Upper lobe of left lung (tissue), 6 donors: Measurements from ENCODE around the gene RIMS1. TPM values are rescaled to one million over a fixed set of nuclear protein-coding genes. Genes with fewer than 3 reads are reported as not detected.

ENCODE experiments used
- ATAC-seq, 2 donors: fragments of 200-7000 bp; cut with Tn5 transposase; one replicate each; pipeline ENCODE4 v1.9.1; 2022; ENCODE audit warnings: mild to moderate bottlenecking in 2 of 2, moderate library complexity in 2 of 2; ENCODE audit not compliant: low FRiP score in 2 of 2
- DNase-seq, 2 donors: peaks; one replicate each; pipeline ENCODE4 v3.0.0-alpha.2; 2019 to 2020
- H3K27ac ChIP-seq, 4 donors: fragments of 200-600 bp; sonication (generic); one replicate each; pipeline ENCODE4 v1.5.1; 2016 to 2019
- H3K27me3 ChIP-seq, 4 donors: fragments of 200-600 bp; sonication (generic); one replicate each; pipeline ENCODE4 v1.5.1; 2017 to 2019
- H3K36me3 ChIP-seq, 4 donors: fragments of 200-600 bp; sonication (generic); one replicate each; pipeline ENCODE4 v1.5.1; 2016 to 2019
- H3K4me1 ChIP-seq, 4 donors: fragments of 200-600 bp; sonication (generic); one replicate each; pipeline ENCODE4 v1.5.1; 2018 to 2019
- H3K4me3 ChIP-seq, 4 donors: fragments of 200-600 bp; sonication (generic); one replicate each; pipeline ENCODE4 v1.5.1; 2017 to 2019; ENCODE audit warnings: mild to moderate bottlenecking in 2 of 4, moderate library complexity in 1 of 4
- H3K9me3 ChIP-seq, 4 donors: fragments of 200-600 bp; sonication (generic); one replicate each; pipeline ENCODE4 v1.5.1; 2018 to 2019
- CTCF ChIP-seq, 6 experiments: fragments of 450-650 bp in 4 of 6; fragments of 200-600 bp in 2 of 6; sonication (generic) in 2 of 6; IDR thresholded peaks; one replicate each; pipeline ENCODE4 v1.5.1; 2016 to 2019; ENCODE audit warnings: antibody characterized with exemption in 6 of 6
- EP300 ChIP-seq, 4 donors: sonication (generic); formaldehyde crosslinking; IDR thresholded peaks; one replicate each; pipeline ENCODE4 v1.5.1; 2017; ENCODE audit warnings: antibody characterized with exemption in 4 of 4, control low read depth in 2 of 4
- POLR2A ChIP-seq, 4 donors: fragments of 450-650 bp; IDR thresholded peaks; one replicate each; pipeline ENCODE4 v1.5.1; 2016 to 2017; ENCODE audit warnings: antibody characterized with exemption in 4 of 4, mild to moderate bottlenecking in 2 of 4
- POLR2AphosphoS5 ChIP-seq, 2 donors: sonication (generic); formaldehyde crosslinking; IDR thresholded peaks; one replicate each; pipeline ENCODE4 v1.5.1; 2017; ENCODE audit warnings: antibody characterized with exemption in 2 of 2
- WGBS, 2 donors: methylation state at CpG; one replicate each; pipeline ENCODE4 v1.1.5; 2017 to 2018; 5-methylcytosine and 5-hydroxymethylcytosine counted together
- total RNA-seq, 6 donors: library from RNA; depleted of rRNA in 4 of 6; stranded (reverse); fragments of >200 nt in 4 of 6; gene quantifications; one replicate each; pipeline versions ENCODE4 v1.1.0 to v1.2.1, GENCODE V29; 2016 to 2021
- donor health status: DM: no; HTN: no; CAD: no; lungs with moderate emphysema.
- donor health status: DM: no; HTN: yes; CAD: no; lungs with severe emphysema.

The RIMS1 gene
- total RNA-seq, 6 donors from 2014 or later: 1.0 to 4.1 (median 2.7) TPM

GRCh38 chr6:72064399-72064975, 178.1 kb downstream of the RIMS1 start:
- H3K9me3 ChIP-seq: no peaks in the 10 kb centered on the region
- no peaks in the 10 kb centered on the region for H3K27me3 ChIP-seq
- no peak for TF ChIP-seq POLR2A (IDR thresholded peaks at IDR 0.05)
- no peak for TF ChIP-seq CTCF (IDR thresholded peaks at IDR 0.05)
- TF ChIP-seq EP300 (IDR thresholded peaks at IDR 0.05): no peak
- TF ChIP-seq POLR2AphosphoS5 (IDR thresholded peaks at IDR 0.05): no peak
- H3K36me3 ChIP-seq: no peaks in the 10 kb centered on the region
- DNase-seq (no peak), ATAC-seq (no peak)
- no peak overlapping the region for H3K4me3 ChIP-seq
- H3K4me1 ChIP-seq: no peaks in the 10 kb centered on the region
- WGBS, 2 donors: 62 to 64% methylated on average over 7 of the region's 7 CpGs
- no peak overlapping the region for H3K27ac ChIP-seq

- DNase-seq: no peak
- Histone ChIP-seq H3K4me1 (no peaks in the 10 kb centered on the region), H3K9me3 (no peaks in the 10 kb centered on the region), H3K27ac (no peak overlapping the region), H3K36me3 (no peaks in the 10 kb centered on the region), H3K4me3 (no peak overlapping the region), H3K27me3 (no peaks in the 10 kb centered on the region)
- ATAC-seq: no peak
- TF ChIP-seq POLR2AphosphoS5 (IDR thresholded peaks at IDR 0.05) (no peak), CTCF (IDR thresholded peaks at IDR 0.05) (no peak), POLR2A (IDR thresholded peaks at IDR 0.05) (no peak), EP300 (IDR thresholded peaks at IDR 0.05) (no peak)
- 86 to 96% methylated on average over 1 of the region's 1 CpG for WGBS, 2 donors
Measured at GRCh38 chr6:72078096-72078495, 191.7 kb downstream of the RIMS1 start.

- 74% methylated on average over 2 of the region's 2 CpGs for WGBS, 2 donors
- TF ChIP-seq CTCF (IDR thresholded peaks at IDR 0.05) (no peak), EP300 (IDR thresholded peaks at IDR 0.05) (no peak), POLR2AphosphoS5 (IDR thresholded peaks at IDR 0.05) (no peak), POLR2A (IDR thresholded peaks at IDR 0.05) (no peak)
- no peaks in the 10 kb centered on the region for H3K9me3 ChIP-seq
- ATAC-seq: no peak
- H3K27ac ChIP-seq: no peak overlapping the region
- no peak overlapping the region for H3K4me3 ChIP-seq
- DNase-seq: no peak
- no peaks in the 10 kb centered on the region for H3K36me3 ChIP-seq
- no peaks in the 10 kb centered on the region for H3K27me3 ChIP-seq
- H3K4me1 ChIP-seq: no peaks in the 10 kb centered on the region
Measured at GRCh38 chr6:72080260-72080941, 194.1 kb downstream of the RIMS1 start.

GRCh38 chr6:72081871-72082270, 195.5 kb downstream of the RIMS1 start:
- H3K4me1 ChIP-seq: no peaks in the 10 kb centered on the region
- H3K27me3 ChIP-seq: no peaks in the 10 kb centered on the region
- H3K4me3 ChIP-seq: no peak overlapping the region
- no peaks in the 10 kb centered on the region for H3K9me3 ChIP-seq
- no peak for TF ChIP-seq EP300 (IDR thresholded peaks at IDR 0.05)
- TF ChIP-seq CTCF (IDR thresholded peaks at IDR 0.05): no peak
- TF ChIP-seq POLR2AphosphoS5 (IDR thresholded peaks at IDR 0.05): no peak
- no peak for TF ChIP-seq POLR2A (IDR thresholded peaks at IDR 0.05)
- H3K36me3 ChIP-seq: no peaks in the 10 kb centered on the region
- ATAC-seq (no peak), DNase-seq (no peak)
- no peak overlapping the region for H3K27ac ChIP-seq

- ATAC-seq (no peak), DNase-seq (no peak)
- no peak overlapping the region for H3K4me3 ChIP-seq
- H3K9me3 ChIP-seq: no peaks in the 10 kb centered on the region
- no peaks in the 10 kb centered on the region for H3K4me1 ChIP-seq
- no peaks in the 10 kb centered on the region for H3K27me3 ChIP-seq
- no peaks in the 10 kb centered on the region for H3K36me3 ChIP-seq
- WGBS, 2 donors: 90% methylated on average over 1 of the region's 1 CpG
- no peak overlapping the region for H3K27ac ChIP-seq
- no peak for TF ChIP-seq CTCF (IDR thresholded peaks at IDR 0.05)
- TF ChIP-seq EP300 (IDR thresholded peaks at IDR 0.05): no peak
- TF ChIP-seq POLR2AphosphoS5 (IDR thresholded peaks at IDR 0.05): no peak
- TF ChIP-seq POLR2A (IDR thresholded peaks at IDR 0.05): no peak
Measured at GRCh38 chr6:72083976-72084375, 197.6 kb downstream of the RIMS1 start.
